ENCODE results near the gene RNF212.

RNF212 gene

DNA sequence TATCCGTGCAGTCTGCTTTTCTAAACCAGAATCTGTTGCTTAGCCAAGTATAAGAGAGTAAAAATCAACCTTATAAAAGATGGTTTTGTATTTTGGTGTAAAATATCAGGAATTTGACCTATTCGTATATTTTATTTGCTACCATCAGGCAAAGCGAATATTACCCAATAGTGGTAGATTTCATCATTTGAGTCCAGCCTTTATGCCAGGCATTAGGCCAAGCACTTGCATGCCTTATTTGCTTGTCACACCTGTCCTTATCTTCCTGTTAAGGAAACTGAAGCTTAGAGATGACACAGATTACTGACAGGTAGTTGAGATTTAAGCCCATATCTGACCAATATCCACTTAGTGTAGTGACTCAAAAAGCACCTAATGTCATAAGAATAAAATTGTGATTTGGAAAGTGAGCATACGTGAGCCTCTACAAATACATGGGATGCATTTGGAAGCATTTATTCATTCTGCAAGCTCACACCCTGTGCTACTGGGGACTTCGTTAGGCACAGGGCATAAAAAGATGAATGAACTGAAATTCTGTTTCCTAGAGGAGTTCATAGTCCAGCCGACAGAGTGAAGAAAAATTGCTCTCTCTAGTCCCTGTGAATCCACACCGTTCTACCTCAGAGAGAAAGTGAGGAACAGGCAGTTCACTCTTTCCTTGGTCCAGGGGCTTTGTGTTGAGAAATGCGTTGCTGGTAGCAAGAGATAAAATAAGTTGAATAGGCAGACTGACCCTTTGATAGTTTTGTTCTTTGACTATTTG, 2.3 kb upstream of the RNF212 start:
- Histone ChIP-seq H3K36me3 (no peaks in the 10 kb centered on the region), H3K4me1 (ENCODE audit: control insufficient read depth in 1 of 2, insufficient read depth in 1 of 2, low read depth in 1 of 2, low read length in 1 of 2) (no peaks in the 10 kb centered on the region), H3K9me3 (no peaks in the 10 kb centered on the region), H3K27ac (no peak overlapping the region), H3K27me3 (peaks cover 86% of the 10 kb centered on the region), H3K4me3 (ENCODE audit: low read depth in 1 of 2, low read length in 1 of 2) (no peak overlapping the region)
- TF ChIP-seq, protein P1, sequence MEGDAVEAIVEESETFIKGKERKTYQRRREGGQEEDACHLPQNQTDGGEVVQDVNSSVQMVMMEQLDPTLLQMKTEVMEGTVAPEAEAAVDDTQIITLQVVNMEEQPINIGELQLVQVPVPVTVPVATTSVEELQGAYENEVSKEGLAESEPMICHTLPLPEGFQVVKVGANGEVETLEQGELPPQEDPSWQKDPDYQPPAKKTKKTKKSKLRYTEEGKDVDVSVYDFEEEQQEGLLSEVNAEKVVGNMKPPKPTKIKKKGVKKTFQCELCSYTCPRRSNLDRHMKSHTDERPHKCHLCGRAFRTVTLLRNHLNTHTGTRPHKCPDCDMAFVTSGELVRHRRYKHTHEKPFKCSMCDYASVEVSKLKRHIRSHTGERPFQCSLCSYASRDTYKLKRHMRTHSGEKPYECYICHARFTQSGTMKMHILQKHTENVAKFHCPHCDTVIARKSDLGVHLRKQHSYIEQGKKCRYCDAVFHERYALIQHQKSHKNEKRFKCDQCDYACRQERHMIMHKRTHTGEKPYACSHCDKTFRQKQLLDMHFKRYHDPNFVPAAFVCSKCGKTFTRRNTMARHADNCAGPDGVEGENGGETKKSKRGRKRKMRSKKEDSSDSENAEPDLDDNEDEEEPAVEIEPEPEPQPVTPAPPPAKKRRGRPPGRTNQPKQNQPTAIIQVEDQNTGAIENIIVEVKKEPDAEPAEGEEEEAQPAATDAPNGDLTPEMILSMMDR (IDR thresholded peaks at IDR 0.05), result no peak

DNA sequence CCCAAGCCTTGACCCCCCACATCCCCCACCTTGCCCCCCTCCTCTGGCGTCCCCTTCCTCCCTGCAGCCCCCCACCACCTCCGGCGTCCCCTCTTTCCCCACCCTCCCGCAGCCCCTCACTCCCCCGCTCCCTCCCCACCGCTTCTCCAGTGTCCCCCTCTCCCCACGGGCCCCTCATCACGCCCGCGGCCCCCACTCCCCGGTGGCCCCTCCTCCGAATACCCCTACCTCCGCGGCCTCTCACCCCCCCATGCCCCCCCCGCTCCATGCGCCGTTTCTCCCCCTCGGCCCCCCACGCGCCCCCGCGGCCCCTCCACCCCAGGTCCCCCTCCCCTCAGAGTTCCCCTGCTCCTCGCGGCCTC, 562 bp downstream of the RNF212 start:
- no peaks in the 10 kb centered on the region for H3K4me1 ChIP-seq (ENCODE audit: control insufficient read depth in 1 of 2, insufficient read depth in 1 of 2, low read depth in 1 of 2, low read length in 1 of 2)
- H3K9me3 ChIP-seq, result no peaks in the 10 kb centered on the region
- peaks cover 95% of the 10 kb centered on the region for H3K27me3 ChIP-seq
- no peaks in the 10 kb centered on the region for H3K36me3 ChIP-seq
- H3K4me3 ChIP-seq (ENCODE audit: low read depth in 1 of 2, low read length in 1 of 2), result no peak overlapping the region
- TF ChIP-seq, protein P1 (IDR thresholded peaks at IDR 0.05), result no peak
- no peak overlapping the region for H3K27ac ChIP-seq

DNA sequence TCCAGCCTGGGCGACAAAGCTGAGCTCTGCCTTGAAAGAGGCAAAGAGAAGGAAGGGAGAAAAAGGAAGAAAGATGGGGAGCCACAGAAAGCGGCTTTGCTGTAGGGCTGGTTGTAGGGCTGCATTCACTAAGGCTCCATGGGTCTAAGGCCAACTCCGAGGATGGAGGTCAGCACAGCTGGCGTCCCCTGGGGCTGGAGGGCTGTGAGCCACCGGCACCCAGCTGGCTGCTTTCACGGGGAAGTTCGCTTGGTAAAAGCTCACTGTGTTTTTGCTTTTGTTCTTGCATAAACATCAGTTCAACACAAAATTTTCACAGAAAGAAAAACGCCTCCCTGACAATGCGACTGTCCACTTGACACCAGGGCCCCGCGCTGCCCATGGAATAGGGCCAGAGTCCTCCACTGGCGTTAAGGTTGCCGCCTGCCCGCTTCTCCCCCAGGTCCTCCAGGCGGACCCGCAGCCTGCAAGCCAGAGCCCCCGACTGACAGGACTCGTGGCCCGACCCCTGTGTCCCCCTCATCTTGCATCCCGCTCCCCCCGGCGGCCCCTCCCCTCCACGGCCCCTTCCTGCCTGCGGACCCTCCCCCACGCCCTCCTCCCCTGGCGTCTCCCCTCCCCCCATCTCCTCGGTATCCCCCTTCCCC, 1.1 kb downstream of the RNF212 start:
- Histone ChIP-seq H3K36me3 (no peaks in the 10 kb centered on the region), H3K27me3 (peaks cover 94% of the 10 kb centered on the region), H3K4me3 (ENCODE audit: low read depth in 1 of 2, low read length in 1 of 2) (no peak overlapping the region), H3K4me1 (ENCODE audit: control insufficient read depth in 1 of 2, insufficient read depth in 1 of 2, low read depth in 1 of 2, low read length in 1 of 2) (no peaks in the 10 kb centered on the region), H3K27ac (no peak overlapping the region), H3K9me3 (no peaks in the 10 kb centered on the region)
- TF ChIP-seq, protein P1 (IDR thresholded peaks at IDR 0.05), result no peak

DNA sequence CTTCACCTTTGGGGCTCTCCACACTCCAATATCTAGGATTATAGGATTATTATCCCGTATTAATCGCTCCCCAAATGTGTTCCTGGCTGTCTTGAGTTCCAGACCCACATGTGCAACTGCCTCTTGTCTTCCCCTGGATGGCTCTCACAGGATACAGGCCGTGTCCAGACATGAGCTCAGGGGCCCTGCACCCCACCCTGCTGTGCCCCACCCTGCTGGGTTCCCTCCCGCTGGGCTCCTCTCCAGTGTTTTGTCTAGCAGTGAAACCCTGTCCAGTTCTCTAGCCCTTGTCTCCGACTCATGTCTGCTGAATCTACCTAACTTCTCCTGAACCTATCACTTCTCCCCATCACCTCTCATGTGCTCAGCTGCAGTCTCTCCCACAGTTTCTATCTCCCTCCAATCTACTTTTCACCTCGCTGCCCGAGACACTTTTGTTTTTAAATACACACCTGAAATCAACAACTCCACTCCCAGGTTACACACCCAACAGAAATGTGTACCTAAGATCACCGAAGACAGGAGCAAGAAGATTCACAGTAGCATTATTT, 2.0 kb downstream of the RNF212 start:
- no peaks in the 10 kb centered on the region for H3K36me3 ChIP-seq
- TF ChIP-seq, protein P1 (IDR thresholded peaks at IDR 0.05), result no peak

DNA sequence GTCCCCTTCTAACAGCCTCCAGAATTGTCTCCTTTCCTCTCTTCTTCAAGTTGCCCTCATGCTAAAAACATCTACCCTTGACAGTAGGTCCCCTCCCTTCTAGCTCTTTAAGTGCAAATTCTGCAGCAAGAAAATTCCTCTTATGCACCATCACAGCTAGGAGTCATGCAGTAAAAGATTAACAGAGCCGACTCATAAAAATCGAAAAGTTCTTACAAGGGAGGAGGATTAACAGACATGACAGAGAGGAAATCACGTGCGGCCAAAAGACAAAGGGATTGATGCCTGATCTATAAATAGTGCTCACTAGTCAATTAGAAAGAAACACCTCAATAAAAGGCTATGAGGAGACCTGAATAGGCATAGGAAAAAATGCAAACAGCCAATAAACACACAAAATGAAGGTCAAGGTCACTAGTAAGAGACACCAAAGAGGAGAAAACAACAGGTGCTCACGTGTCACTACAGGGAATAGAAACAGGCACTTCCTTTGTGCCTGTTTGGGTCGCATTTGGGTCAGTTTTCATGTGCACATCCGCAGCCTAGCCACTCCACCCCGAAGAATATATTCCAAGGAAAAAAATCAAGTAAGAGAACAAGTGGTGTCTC, 3.4 kb downstream of the RNF212 start:
- Histone ChIP-seq H3K36me3 (no peaks in the 10 kb centered on the region), H3K27ac (no peak overlapping the region), H3K27me3 (peaks cover 71% of the 10 kb centered on the region), H3K9me3 (no peaks in the 10 kb centered on the region), H3K4me3 (ENCODE audit: low read depth in 1 of 2, low read length in 1 of 2) (no peak overlapping the region), H3K4me1 (ENCODE audit: control insufficient read depth in 1 of 2, insufficient read depth in 1 of 2, low read depth in 1 of 2, low read length in 1 of 2) (no peaks in the 10 kb centered on the region)
- TF ChIP-seq, protein P1 (IDR thresholded peaks at IDR 0.05), result no peak

More for the DNA sequence above, 2.0 kb downstream of the RNF212 start:
- Histone ChIP-seq H3K27ac (no peak overlapping the region), H3K4me1 (ENCODE audit: control insufficient read depth in 1 of 2, insufficient read depth in 1 of 2, low read depth in 1 of 2, low read length in 1 of 2) (no peaks in the 10 kb centered on the region), H3K9me3 (no peaks in the 10 kb centered on the region), H3K4me3 (ENCODE audit: low read depth in 1 of 2, low read length in 1 of 2) (no peak overlapping the region), H3K27me3 (peaks cover 85% of the 10 kb centered on the region)

Data from neutrophil (primary cell).